HL-60 (cell line): Measurements from ENCODE around the gene SFRP4.

ENCODE experiments used
- POLR2AphosphoS5 ChIP-seq: IDR thresholded peaks from 2 replicates; pipeline ENCODE4 v1.6.1; 2012; ENCODE audit warnings: low read depth
- SPI1 ChIP-seq: IDR thresholded peaks from 2 replicates; pipeline ENCODE4 v1.6.1; 2012; ENCODE audit warnings: low read depth, mild to moderate bottlenecking, borderline replicate concordance
- TF ChIP-seq, protein P1 (sequence below): IDR thresholded peaks from one replicate; pipeline ENCODE4 v1.5.1; 2011; ENCODE audit warnings: low read length, control low read depth, inconsistent platforms; ENCODE audit not compliant: insufficient read depth
- TF ChIP-seq, protein P2 (sequence below): IDR thresholded peaks from 2 replicates; pipeline ENCODE4 v1.6.1; 2012; ENCODE audit warnings: low read depth; ENCODE audit not compliant: insufficient replicate concordance

DNA sequence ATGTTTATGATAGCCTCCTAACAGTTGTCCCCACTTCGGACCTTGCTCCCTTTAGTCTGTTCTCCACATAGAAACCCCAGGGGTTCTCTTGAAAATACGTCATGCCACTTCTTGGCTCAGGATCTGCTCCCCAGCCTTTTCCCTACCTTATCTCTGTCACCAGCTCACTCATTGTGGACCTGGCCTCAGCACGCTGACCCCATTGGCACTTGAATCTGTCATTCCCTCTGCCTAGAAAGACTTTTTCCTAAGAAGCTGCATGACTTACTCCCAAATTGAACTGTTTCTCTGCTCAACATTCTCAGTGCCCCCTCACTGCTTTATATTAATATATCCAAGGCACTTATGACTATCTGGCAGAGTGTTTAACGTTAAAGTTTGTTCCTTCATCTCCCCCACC, 12.3 kb upstream of the SFRP4 start:
- TF ChIP-seq, protein P1, sequence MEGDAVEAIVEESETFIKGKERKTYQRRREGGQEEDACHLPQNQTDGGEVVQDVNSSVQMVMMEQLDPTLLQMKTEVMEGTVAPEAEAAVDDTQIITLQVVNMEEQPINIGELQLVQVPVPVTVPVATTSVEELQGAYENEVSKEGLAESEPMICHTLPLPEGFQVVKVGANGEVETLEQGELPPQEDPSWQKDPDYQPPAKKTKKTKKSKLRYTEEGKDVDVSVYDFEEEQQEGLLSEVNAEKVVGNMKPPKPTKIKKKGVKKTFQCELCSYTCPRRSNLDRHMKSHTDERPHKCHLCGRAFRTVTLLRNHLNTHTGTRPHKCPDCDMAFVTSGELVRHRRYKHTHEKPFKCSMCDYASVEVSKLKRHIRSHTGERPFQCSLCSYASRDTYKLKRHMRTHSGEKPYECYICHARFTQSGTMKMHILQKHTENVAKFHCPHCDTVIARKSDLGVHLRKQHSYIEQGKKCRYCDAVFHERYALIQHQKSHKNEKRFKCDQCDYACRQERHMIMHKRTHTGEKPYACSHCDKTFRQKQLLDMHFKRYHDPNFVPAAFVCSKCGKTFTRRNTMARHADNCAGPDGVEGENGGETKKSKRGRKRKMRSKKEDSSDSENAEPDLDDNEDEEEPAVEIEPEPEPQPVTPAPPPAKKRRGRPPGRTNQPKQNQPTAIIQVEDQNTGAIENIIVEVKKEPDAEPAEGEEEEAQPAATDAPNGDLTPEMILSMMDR = no peak
- TF ChIP-seq SPI1 (no peak), POLR2AphosphoS5 (no peak)
- TF ChIP-seq, protein P2, sequence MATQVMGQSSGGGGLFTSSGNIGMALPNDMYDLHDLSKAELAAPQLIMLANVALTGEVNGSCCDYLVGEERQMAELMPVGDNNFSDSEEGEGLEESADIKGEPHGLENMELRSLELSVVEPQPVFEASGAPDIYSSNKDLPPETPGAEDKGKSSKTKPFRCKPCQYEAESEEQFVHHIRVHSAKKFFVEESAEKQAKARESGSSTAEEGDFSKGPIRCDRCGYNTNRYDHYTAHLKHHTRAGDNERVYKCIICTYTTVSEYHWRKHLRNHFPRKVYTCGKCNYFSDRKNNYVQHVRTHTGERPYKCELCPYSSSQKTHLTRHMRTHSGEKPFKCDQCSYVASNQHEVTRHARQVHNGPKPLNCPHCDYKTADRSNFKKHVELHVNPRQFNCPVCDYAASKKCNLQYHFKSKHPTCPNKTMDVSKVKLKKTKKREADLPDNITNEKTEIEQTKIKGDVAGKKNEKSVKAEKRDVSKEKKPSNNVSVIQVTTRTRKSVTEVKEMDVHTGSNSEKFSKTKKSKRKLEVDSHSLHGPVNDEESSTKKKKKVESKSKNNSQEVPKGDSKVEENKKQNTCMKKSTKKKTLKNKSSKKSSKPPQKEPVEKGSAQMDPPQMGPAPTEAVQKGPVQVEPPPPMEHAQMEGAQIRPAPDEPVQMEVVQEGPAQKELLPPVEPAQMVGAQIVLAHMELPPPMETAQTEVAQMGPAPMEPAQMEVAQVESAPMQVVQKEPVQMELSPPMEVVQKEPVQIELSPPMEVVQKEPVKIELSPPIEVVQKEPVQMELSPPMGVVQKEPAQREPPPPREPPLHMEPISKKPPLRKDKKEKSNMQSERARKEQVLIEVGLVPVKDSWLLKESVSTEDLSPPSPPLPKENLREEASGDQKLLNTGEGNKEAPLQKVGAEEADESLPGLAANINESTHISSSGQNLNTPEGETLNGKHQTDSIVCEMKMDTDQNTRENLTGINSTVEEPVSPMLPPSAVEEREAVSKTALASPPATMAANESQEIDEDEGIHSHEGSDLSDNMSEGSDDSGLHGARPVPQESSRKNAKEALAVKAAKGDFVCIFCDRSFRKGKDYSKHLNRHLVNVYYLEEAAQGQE = no peak
